HepG2 (cell line): ENCODE measurements around the gene LYPD1. TPM values are rescaled to one million over a fixed set of nuclear protein-coding genes. Genes with fewer than 3 reads are reported as not detected.

Experiments used
- ATAC-seq: fragments of 200-7000 bp; cut with Tn5 transposase; 3 replicates; pipeline ENCODE4 v1.9.1; 2020; ENCODE audit warnings: mild to moderate bottlenecking, moderate library complexity
- BruUV-seq: library from RNA; stranded (reverse); fragments of 400-500 nt; replicated peaks from 2 replicates; lab custom pipeline; 2021; lab: Mats Ljungman, UMichigan
- CTCF ChIA-PET: fragments of 300-600 bp; formaldehyde crosslinking; extraction: SDS; loops from one replicate; lab custom pipeline; 2021; ENCODE audit warnings: low total read pairs, inconsistent platforms, low intra/inter-chr PET ratio; lab: Yijun Ruan, JAX
- POLR2A ChIA-PET: fragments of 350-600 bp; sonication (Branson Sonifier 250); formaldehyde crosslinking; loops from one replicate; lab custom pipeline; 2020; ENCODE audit warnings: antibody characterized with exemption, inconsistent platforms; lab: Yijun Ruan, JAX
- DNase-seq: peaks from one replicate; pipeline ENCODE4 v3.0.0-alpha.2; 2015; ENCODE audit warnings: low spot score
- FAIRE-seq: peaks from 3 replicates; lab custom pipeline; 2011; peaks lifted over from hg19 to GRCh38; lab: Jason Lieb, UNC
- H2AFZ ChIP-seq: one replicate; pipeline ENCODE4 v1.6.1; 2011; ENCODE audit warnings: low read length, inconsistent platforms
- H3K27ac ChIP-seq: fragments of 300-600 bp; 3 replicates; pipeline ENCODE4 v1.8.0; 2011; ENCODE audit warnings: mixed run types, mild to moderate bottlenecking, mixed read lengths, low read length, inconsistent platforms; ENCODE audit not compliant: insufficient read depth; ENCODE audit errors: extremely low read length
- H3K27me3 ChIP-seq, 2 experiments: fragments of 200-600 bp in 1 of 2; 2 replicates in 1 of 2; 3 replicates in 1 of 2; pipeline versions ENCODE4 v1.6.0 to v1.8.0; 2011; ENCODE audit warnings: low read length in 2 of 2, mild to moderate bottlenecking in 2 of 2, moderate library complexity in 2 of 2, inconsistent platforms in 1 of 2; ENCODE audit not compliant: insufficient read depth in 2 of 2, control insufficient read depth in 1 of 2
- H3K36me3 ChIP-seq, 2 experiments: fragments of 200-600 bp in 1 of 2; replicated peaks in 1 of 2; 2 replicates in 1 of 2; 3 replicates in 1 of 2; pipeline versions ENCODE4 v1.5.1 to v1.8.0; 2011; ENCODE audit warnings: low read length in 2 of 2, inconsistent platforms in 1 of 2; ENCODE audit not compliant: insufficient read depth in 2 of 2, control insufficient read depth in 1 of 2
- H3K4me1 ChIP-seq: 2 replicates; pipeline ENCODE4 v1.5.1; 2012; ENCODE audit warnings: low read length, inconsistent platforms; ENCODE audit not compliant: insufficient read depth
- H3K4me2 ChIP-seq: 2 replicates; pipeline ENCODE4 v1.6.0; 2011; ENCODE audit warnings: low read depth, low read length, inconsistent platforms
- H3K4me3 ChIP-seq, 3 experiments: fragments of 200-600 bp in 1 of 3; sonication (generic), shearing (Covaris generic) in 1 of 3; replicated peaks in 1 of 3; 2 replicates each; pipeline ENCODE4 v1.5.1; 2011 to 2016; ENCODE audit warnings: low read length in 3 of 3, inconsistent platforms in 2 of 3, low read depth in 2 of 3, mild to moderate bottlenecking in 2 of 3, control low read depth in 1 of 3, mixed read lengths in 1 of 3; ENCODE audit not compliant: insufficient read depth in 1 of 3
- H3K79me2 ChIP-seq: one replicate; pipeline ENCODE4 v1.6.1; 2011; ENCODE audit warnings: low read length, inconsistent platforms; ENCODE audit not compliant: insufficient read depth
- H3K9ac ChIP-seq: 2 replicates; pipeline ENCODE4 v1.6.0; 2011; ENCODE audit warnings: mild to moderate bottlenecking, low read depth, low read length, inconsistent platforms; ENCODE audit not compliant: insufficient read depth
- H3K9me3 ChIP-seq: 2 replicates; pipeline ENCODE4 v1.5.1; 2012; ENCODE audit warnings: mild to moderate bottlenecking, low read length
- H4K20me1 ChIP-seq: 2 replicates; pipeline ENCODE4 v1.6.0; 2011; ENCODE audit warnings: inconsistent platforms, mild to moderate bottlenecking, low read length, moderate library complexity; ENCODE audit not compliant: insufficient read depth
- ARID5B ChIP-seq: IDR thresholded peaks from 2 replicates; pipeline ENCODE4 v1.4.0; 2020; ENCODE audit warnings: mild to moderate bottlenecking, missing genetic modification reagents
- ATF7 ChIP-seq, 2 experiments: fragments of 450-650 bp in 1 of 2; sonication (generic) in 1 of 2; formaldehyde crosslinking in 1 of 2; IDR thresholded peaks; 2 replicates each; pipeline versions ENCODE4 v1.4.0 to v1.6.1; 2016 to 2020; ENCODE audit warnings: antibody characterized with exemption in 1 of 2, mild to moderate bottlenecking in 1 of 2, missing genetic modification reagents in 1 of 2
- FOXK2 ChIP-seq: fragments of 450-650 bp; IDR thresholded peaks from 2 replicates; pipeline ENCODE4 v1.6.1; 2016
- GZF1 ChIP-seq: sonication (generic); formaldehyde crosslinking; IDR thresholded peaks from 2 replicates; pipeline ENCODE4 v1.5.1; 2020; ENCODE audit warnings: mild to moderate bottlenecking, missing genetic modification reagents
- HCFC1 ChIP-seq: fragments of 150-350 bp; IDR thresholded peaks from 2 replicates; pipeline ENCODE4 v1.6.1; 2014; ENCODE audit warnings: low read depth, low read length
- HNF1B ChIP-seq: sonication (generic); formaldehyde crosslinking; IDR thresholded peaks from 2 replicates; pipeline ENCODE4 v1.5.1; 2020; ENCODE audit warnings: mild to moderate bottlenecking, moderate library complexity, missing genetic modification reagents
- NFAT5 ChIP-seq: sonication (generic); formaldehyde crosslinking; IDR thresholded peaks from 2 replicates; pipeline ENCODE4 v1.4.0; 2020; ENCODE audit warnings: missing genetic modification reagents
- NR2F6 ChIP-seq, 2 experiments: IDR thresholded peaks; 2 replicates each; pipeline ENCODE4 v1.6.1; 2016; ENCODE audit warnings: antibody characterized with exemption in 1 of 2, mild to moderate bottlenecking in 1 of 2
- PPARG ChIP-seq: conservative IDR thresholded peaks from 2 replicates; pipeline ENCODE4 v1.6.1; 2016; ENCODE audit warnings: missing biosample characterization, missing genetic modification reagents
- RARA ChIP-seq: IDR thresholded peaks from 2 replicates; pipeline ENCODE4 v1.6.1; 2016; ENCODE audit warnings: missing genetic modification reagents, missing compliant biosample characterization
- SAP130 ChIP-seq: IDR thresholded peaks from 2 replicates; pipeline ENCODE4 v1.6.1; 2016; ENCODE audit warnings: low read depth
- SOX5 ChIP-seq: IDR thresholded peaks from 2 replicates; pipeline ENCODE4 v1.6.1; 2016; ENCODE audit warnings: borderline replicate concordance
- SUZ12 ChIP-seq: fragments of 150-350 bp; IDR thresholded peaks from 2 replicates; pipeline ENCODE4 v1.6.1; 2014; ENCODE audit warnings: low read depth, low read length
- ZFP41 ChIP-seq: sonication (generic); formaldehyde crosslinking; IDR thresholded peaks from 2 replicates; pipeline ENCODE4 v1.4.0; 2020; ENCODE audit warnings: mild to moderate bottlenecking, missing genetic modification reagents, borderline replicate concordance
- ZNF20 ChIP-seq: sonication (generic); formaldehyde crosslinking; IDR thresholded peaks from 2 replicates; pipeline ENCODE4 v1.4.0; 2020; ENCODE audit warnings: mild to moderate bottlenecking, moderate library complexity, missing genetic modification reagents
- ZNF605 ChIP-seq: sonication (generic); formaldehyde crosslinking; IDR thresholded peaks from 2 replicates; pipeline ENCODE4 v1.8.0; 2022; ENCODE audit warnings: mild to moderate bottlenecking, missing genetic modification reagents
- WGBS: methylation state at CpG from one replicate; pipeline ENCODE4 v1.1.6; 2017; ENCODE audit warnings: low lambda C conversion rate; 5-methylcytosine and 5-hydroxymethylcytosine counted together
- in situ Hi-C: cut with HindIII; loops from 2 replicates; pipeline ENCODE4 v1.10.0; 2017; ENCODE audit warnings: low pct_unique_long_range_greater_than_20kb; ENCODE audit not compliant: extremely low pct_ligation_motif_present
- intact Hi-C: fragments of 100-400 bp; cut with micrococcal nuclease; formaldehyde crosslinking; loops from one replicate; pipeline ENCODE4 v1.10.0; 2022; ENCODE audit not compliant: unreplicated experiment
- polyA plus RNA-seq, 8 experiments: library from polyadenylated mRNA; depleted of rRNA in 3 of 8; stranded (reverse) in 7 of 8; unstranded in 1 of 8; fragments of >200 nt; fragmentation: Illumina TruSeq in 4 of 8; extraction: Trizol in 4 of 8; gene quantifications; 2 replicates each; pipeline versions ENCODE4 v1.2.1 to v1.2.3, GENCODE V29; 2011 to 2016; ENCODE audit warnings: low read depth in 4 of 8, missing spikeins in 1 of 8, mixed read lengths in 1 of 8; ENCODE audit not compliant: insufficient read depth in 1 of 8
- total RNA-seq, 5 experiments: library from RNA; depleted of rRNA; stranded (reverse); fragments of >200 nt; fragmentation: Illumina TruSeq; extraction: Trizol; gene quantifications; 2 replicates each; pipeline ENCODE4 v1.2.3, GENCODE V29; 2016; ENCODE audit warnings: low read depth in 1 of 5

The LYPD1 gene
- total and polyA plus RNA-seq, 2 of the 13 experiments (the other 11 are each of a cell fraction or from before 2014, with no cell fraction given) = not detected

DNA sequence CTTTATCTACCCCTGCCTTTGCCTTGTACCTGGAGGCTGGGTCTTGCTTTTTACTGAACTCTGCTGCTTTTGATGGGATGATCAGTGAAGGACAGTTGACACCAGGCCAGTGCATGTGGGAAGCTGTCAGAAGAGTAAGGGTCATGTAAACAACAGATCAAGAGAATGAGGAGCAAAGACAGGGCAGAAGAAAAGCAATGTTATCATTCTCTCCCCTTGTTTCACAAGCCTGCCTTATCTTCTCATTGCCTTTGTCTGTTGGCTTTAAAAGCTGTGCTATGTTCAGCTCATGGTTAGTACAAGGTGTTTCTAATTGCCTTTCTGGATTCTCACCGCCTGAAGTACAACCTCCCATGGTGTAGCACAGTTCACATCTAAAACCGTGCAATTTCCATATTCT is 27.6 kb downstream of the LYPD1 start:
- WGBS = 0% methylated on average over 2 of the region's 2 CpGs
- Histone ChIP-seq H2AFZ (no peak overlapping the region), H3K4me2 (no peak overlapping the region), H4K20me1 (no peaks in the 10 kb centered on the region), H3K9ac (no peak overlapping the region), H3K36me3 (no peaks in the 10 kb centered on the region), H3K4me3 (no peak overlapping the region), H3K4me1 (peaks cover 8% of the 10 kb centered on the region; the same call in 1 of the 2 replicates), H3K9me3 (no peaks in the 10 kb centered on the region), H3K79me2 (no peaks in the 10 kb centered on the region), H3K27me3 (no peaks in the 10 kb centered on the region), H3K27ac (no peak overlapping the region)
- intact Hi-C loops = no loop called here
- POLR2A ChIA-PET = no interaction called here
- ATAC-seq (peak; percentile 91), DNase-seq (peak; percentile 12), FAIRE-seq (no peak)
- no TSS peak for BruUV-seq
- in situ Hi-C loops = no loop called here
- CTCF ChIA-PET = no interaction called here
- no peak for TF ChIP-seq ZNF20 (CRISPR knock-in tag)
- no peak for TF ChIP-seq ZNF605 (CRISPR knock-in tag)
- TF ChIP-seq FOXK2 = peak; percentile 43; the same call in 1 of the 2 replicates
- TF ChIP-seq PPARG (CRISPR knock-in tag) = no peak
- peak; percentile 45; the same call in 1 of the 2 replicates for TF ChIP-seq RARA
- TF ChIP-seq ZFP41 (CRISPR knock-in tag) = no peak
- TF ChIP-seq SOX5 = peak; percentile 92
- no peak for TF ChIP-seq HCFC1
- no peak for TF ChIP-seq NFAT5
- no peak for TF ChIP-seq HNF1B (CRISPR knock-in tag)
- no peak for TF ChIP-seq SUZ12
- TF ChIP-seq SAP130 (CRISPR knock-in tag) = peak; percentile 71
- TF ChIP-seq NR2F6 (IDR thresholded peaks at IDR 0.05) = peak; percentile 59; the same call in 1 of the 2 replicates
- TF ChIP-seq NR2F6 (CRISPR knock-in tag; IDR thresholded peaks at IDR 0.05) = peak; percentile 54; the same call in 1 of the 2 replicates
- no peak for TF ChIP-seq ATF7 (IDR thresholded peaks at IDR 0.05)
- TF ChIP-seq ATF7 (CRISPR knock-in tag; IDR thresholded peaks at IDR 0.05) = no peak
- TF ChIP-seq GZF1 (CRISPR knock-in tag) = no peak
- TF ChIP-seq ARID5B (CRISPR knock-in tag) = 0 out of 2 replicates have a peak, but pooled peaks have one; percentile 11
